ENCODE measurements around the gene PLOD2.
"Not testable (repeated sequence)": the region's sequence is repeated elsewhere in the genome, so short reads cannot be mapped to it uniquely, and the experiment has no call there.

PLOD2 gene

DNA sequence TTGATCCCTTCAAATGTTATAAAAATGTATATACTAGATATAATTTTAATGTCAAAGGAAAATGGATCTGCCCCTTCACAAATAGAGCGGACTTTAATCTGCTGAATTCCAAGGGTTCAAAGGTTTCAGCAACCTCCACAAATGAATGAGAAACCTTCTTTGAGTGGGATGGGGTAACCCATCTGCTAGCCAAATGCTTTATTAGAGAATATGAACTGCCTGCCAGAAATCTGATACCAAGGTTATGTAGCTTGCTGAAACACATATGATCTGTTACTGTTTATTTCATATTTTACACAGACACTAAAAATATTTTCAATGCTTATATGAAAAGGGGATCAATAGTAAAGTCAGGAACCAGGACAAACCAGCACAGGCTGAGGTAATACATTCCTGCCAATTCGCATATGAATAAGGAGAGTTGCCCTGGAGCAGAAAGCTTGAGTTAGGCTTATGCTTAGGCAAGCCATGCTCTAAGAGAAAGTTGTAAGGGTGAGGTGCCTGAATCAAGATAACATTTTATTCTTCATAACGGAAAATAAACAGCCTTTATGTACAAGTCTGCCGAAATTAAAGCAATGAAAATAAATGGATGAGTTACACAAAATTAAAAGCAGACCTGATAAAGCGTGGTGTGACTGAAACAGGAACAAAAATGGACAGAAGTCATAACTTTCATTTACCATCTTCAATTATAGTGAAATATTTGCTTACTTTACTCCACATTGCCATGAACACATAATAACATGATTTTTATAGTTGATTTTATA lies 26.5 kb downstream of the PLOD2 start:
- no peak for DNase-seq

- DNase-seq: no peak
Observed at GRCh38 chr3:146133441-146133840, 27.5 kb downstream of the PLOD2 start.

DNA sequence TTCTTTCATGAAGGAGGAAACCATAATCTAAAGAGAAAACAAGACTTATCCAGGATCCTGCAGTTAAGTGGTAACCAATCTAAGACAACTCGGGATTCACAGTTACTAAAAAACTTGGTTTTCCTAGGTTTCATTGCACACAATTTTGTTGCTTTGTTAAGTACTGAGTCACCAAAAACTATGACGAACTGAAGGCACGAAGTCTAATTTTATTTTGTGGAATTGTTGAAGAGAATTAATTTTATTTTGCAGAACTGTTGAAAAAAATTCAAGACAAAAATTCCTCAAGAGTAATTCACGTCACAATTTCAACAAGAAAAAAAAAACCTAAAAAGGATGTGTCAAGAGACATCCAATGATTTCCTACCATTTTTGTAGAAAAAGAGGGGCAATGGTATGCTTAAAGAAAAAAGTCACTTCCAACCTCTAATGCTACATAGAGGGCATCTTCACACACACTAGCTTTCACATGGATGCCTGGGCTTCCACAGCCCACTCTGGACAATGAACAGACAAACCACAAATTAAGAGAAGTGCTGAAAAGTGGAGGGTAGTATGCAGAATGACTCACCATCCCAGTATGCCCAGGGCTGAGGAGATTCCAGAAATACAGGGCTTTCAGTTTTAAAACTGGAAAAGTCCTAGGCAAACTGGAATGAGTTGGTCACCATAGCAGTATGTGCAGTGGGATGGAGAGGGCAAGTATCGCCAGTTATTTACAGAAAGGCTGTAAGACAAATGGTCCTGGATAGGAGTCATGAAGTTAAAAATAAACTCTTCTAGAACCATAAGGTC lies 29.2 kb downstream of the PLOD2 start:
- no peak for DNase-seq

- no peak for DNase-seq
Observed at GRCh38 chr3:146130881-146131371, 30.1 kb downstream of the PLOD2 start.

DNA sequence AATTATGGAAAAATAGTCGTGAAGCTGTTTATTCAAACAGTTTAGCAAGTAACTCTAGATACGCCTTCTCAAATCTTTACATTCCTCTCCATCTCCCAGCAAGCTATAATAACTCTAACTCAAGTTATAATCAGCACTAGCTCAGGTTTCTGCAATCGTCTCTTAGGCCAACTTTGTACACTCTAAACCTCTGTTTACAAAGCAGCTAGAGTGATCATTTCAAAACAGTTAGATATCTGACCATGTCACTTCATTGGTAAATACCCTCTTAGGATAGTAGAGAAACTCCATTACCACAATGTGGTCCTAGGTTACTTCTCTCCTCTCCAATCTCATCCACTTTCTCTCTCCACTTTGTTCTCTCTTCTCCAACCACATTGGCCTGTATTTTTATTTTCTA lies 31.2 kb downstream of the PLOD2 start:
- no peak for DNase-seq

- no peak for DNase-seq
Observed at GRCh38 chr3:146128939-146129338, 32.0 kb downstream of the PLOD2 start.

DNA sequence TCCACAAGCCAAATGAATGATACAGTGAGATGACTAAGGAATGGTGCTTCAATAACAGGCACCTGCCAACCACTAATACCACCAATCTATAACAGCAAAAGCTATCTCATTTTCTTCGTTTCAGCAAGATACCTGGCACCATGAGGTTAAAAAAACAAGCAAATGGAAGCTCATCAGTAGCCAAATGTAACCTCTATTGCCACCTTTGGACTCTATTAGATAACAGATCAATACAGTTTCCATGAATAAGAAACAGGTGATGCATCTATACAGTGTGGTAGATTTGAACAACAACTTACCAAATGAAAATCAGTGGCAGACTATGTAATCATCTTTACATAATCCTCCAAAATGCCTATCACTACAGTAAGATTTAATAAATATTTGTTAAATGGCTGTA lies 32.8 kb downstream of the PLOD2 start:
- DNase-seq: no peak

- no peak for DNase-seq
Observed at GRCh38 chr3:146125951-146126350, 35.0 kb downstream of the PLOD2 start.

DNA sequence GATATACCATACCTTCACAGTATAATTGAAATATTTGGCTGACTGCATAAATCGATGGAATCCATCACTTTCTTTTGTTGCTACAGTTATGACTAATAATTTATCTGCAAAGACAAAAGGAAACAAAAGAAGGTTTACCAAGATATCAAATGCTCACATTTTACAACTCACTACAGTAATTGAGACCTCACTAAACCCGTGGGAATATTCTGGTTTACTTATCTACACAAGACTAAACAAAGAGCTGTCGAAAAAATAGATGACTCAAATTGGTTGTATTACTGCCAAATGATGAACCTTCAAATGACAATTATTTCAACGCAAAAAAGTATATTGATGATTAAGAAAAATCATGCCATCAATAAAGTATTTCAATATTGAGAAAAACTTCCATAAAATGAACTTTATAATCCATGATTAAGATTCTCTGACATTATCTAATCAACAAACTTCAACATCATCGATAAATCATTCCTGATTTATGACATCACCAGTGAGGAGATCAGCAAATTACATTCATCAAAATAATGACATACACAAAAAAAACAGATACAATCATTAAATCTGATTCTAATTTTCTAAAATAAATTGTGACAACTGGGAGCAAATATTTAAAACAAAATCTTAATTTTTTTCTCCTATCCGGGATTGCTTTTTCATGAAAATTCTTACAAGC lies 36.7 kb downstream of the PLOD2 start:
- no peak for DNase-seq

DNA sequence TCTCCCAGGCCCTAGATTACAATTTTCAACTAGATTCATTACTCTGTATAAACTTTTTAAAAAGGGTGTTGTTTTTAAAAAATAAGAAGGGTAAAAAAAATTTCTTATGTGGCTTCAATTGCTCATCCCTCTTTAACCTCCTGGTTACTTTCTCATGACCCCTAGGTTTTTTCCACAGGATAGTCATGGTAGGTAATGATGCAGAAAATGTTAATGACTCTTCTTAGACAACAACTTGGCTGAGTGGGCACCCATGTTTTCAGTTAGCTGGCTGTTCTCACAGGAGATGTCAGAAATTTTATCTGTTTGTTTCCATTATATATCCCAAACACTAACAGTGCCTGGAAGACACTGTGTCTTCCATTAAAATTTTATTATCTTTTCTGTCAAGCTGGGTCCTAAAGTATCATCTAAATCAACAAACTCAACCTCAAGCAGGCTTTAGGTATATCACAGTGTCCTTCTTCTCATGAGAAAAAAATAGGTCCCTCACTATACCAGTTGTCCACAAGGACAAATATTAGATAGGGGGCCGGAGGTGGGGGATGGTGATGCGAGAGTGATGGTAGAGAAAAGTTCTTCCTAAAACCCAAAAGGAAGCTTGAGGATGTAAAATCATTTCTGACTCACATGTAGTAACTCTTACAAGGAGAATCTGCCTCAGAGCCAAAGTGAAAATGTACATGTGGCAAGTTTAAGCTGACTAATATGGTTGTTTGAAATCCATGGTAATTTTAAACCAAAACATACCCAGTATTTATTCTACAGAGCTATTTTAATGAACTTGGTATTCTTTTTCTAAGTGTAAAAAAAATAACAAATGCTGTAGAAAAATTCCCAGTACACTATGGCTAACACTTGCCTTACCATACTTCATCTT lies 43.3 kb downstream of the PLOD2 start:
- no peak for DNase-seq

DNA sequence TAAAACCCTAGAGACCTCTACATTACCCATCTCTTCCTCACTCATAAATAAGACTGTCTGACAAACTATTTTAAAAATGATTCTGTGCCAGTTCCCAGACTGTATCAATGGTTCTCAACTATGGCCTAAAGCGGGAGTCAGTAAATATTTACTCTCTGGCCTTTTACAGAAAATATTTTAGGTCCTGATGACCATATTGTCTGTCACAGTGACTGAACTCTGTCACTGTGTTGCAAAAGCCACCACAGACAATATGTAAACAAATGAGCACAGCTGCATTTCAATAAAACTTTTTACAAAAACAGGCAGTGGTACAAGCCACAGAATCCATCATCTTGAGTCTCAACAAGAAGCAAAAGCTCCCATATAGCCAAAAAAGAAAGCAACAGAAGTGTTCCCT lies 45.4 kb downstream of the PLOD2 start:
- no peak for DNase-seq

- not testable (repeated sequence) for DNase-seq
Observed at GRCh38 chr3:146113804-146114203, 47.2 kb downstream of the PLOD2 start.

DNA sequence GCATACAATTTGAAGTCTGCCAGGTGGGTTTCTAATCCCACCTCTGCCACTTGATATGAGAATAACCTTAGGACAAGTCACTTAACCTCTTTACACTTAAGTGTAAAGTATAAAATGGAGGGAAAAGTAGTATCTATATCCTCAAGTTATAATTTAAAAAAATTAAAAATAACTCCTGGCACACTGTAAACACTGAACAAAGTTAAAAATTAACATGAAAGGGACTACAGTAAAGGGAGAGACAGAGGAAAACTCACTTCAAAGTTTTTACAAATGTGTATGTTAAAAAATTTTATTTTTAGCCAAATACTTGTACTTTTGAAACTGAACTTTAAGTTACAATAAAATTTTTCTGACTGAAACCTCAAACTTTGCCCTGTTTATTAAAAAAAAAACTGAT lies 49.6 kb downstream of the PLOD2 start:
- no peak for DNase-seq

DNA sequence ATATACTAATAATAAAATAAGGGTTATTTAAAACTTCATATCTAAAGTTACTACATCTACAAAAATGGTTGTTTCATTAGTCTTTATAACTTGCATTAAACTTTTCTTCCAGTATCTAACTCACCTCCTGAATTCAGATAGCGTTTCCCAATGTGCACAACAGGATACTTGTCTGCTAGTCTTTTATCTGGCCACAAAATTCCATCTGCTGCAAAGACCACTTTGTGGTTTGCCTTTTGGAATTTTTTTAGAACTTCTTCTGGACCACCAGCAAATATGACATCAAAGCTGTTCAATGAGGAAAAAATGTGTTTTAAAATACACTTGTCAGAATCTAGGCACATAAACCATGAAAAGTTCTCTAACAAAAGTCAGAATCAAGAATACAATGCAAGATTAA lies 50.8 kb downstream of the PLOD2 start:
- no peak for DNase-seq

DNA sequence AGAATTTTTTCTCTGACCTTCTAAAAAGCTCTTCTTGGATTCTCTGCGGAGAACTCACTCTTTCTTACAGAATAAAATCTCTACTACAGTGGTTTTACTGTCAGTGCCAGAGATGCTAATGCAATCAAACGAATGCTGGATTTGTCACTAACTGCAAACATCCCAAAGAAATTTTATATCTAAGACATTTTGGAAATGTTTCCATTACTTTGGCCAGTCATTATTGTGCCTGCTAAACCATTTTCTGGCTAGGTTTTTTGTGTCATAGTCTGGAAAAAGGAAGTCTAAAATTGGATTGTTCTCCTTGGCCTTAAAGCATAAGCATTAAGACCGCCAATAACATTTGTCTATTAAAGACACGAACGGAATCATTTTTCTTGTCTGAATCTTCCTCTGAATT lies 54.0 kb downstream of the PLOD2 start:
- no peak for DNase-seq

GRCh38 chr3:146104068-146104467 lies 56.9 kb downstream of the PLOD2 start:
- DNase-seq: no peak

DNA sequence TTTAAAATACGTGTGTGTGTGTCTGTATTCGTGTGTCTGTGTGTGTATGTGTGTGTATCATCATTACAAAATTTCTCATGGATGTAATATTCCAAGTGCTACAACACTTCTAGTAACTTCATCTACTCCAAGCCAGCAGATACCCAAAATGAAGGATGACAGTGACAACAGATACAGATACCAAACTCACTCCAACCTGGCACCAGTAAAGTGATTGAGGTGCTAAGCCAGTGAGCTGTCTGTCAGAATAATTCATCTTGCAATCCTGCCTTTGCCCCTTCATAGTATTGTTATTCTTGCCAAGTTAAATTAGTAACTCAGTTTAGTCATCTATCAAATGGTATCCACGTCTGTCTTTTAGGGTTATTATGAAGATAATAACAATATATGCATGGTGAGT lies 58.1 kb downstream of the PLOD2 start:
- DNase-seq: no peak

DNA sequence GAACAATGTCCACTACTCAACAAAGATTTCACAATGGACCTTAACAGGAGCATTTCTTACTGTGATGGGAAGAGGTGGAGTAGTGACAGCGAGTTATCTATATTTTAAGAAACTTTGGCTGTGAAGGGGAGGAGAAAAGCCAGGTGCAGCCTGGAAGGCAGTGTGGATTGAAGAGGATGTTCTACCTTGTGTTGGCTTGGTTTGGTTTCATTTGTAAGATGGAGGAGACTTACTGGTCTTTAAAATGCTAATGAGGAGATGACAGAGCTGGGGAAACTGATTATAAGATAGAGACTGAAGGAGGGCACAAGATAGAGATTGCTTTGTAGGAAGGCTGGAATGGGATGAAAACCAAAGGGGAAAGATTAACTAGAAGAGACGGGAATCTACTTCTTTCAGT lies 59.4 kb downstream of the PLOD2 start:
- DNase-seq: no peak

- DNase-seq: no peak
Observed at GRCh38 chr3:146100825-146101444, 60.0 kb downstream of the PLOD2 start.

- no peak for DNase-seq
Observed at GRCh38 chr3:146100180-146100579, 60.8 kb downstream of the PLOD2 start.

GRCh38 chr3:146099316-146099715 lies 61.7 kb downstream of the PLOD2 start:
- DNase-seq: no peak

DNA sequence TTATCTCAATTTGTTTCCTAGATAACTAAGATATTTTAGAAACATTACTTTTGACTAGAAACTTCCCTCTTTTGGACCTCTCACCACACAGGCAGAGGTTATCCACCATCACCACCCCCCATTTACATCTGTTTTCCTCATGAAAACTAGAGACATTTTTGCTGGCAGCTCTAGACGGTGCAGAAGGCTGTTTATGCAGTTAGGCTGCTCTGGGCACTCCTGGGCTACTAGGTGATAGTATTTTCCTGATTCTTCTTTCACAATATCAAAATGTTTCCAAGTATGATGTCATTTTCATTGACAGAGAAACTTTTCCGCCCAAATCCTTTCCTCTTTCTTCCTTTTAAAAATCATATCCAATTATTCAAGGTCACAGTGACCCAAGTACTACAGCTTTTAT lies 67.1 kb downstream of the PLOD2 start:
- no peak for DNase-seq
